Measurements from ENCODE around the gene RIMS4. TPM values are rescaled to one million over a fixed set of nuclear protein-coding genes. Genes with fewer than 3 reads are reported as not detected.

The RIMS4 gene
- total and polyA plus RNA-seq, 9 of the 15 experiments (the other 6 are each of a cell fraction or from before 2014, with no cell fraction given) = 0.04 TPM; not detected in 8

DNA sequence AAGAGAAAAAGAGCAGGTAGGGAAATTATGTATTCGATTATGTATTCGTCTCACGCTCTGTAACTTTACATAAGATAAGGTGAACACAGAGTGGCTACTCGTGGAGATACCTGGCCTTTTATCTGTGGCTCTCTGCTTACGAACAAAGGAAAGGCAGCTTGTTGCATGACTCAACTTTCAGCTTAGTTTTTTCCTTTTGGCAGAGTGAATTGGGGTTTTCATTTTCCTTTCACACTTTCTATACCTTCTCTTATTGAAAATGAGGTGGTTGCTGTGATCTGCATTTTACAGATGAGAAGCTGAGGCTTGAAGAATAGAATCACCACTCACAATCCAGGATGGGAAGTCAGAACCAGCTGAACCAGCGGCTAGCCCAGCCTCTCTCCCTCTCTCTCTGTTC, 78.0 kb downstream of the RIMS4 start:
- POLR2A ChIA-PET = interaction anchor here (0.6 to 1.2 kb wide), 3 partner anchors 29 to 55 kb away, joined by 3 to 4 read pairs (median 3); no protein-coding TSS in a partner anchor
- Histone ChIP-seq H3K79me2 (ENCODE audit: control insufficient read depth, insufficient read depth, low read length) (no peaks in the 10 kb centered on the region), H3K9ac (ENCODE audit: insufficient read depth in 1 of 2, low read depth in 2 of 2, low read length in 2 of 2) (no peak overlapping the region), H3K9me1 (ENCODE audit: control insufficient read depth, insufficient read depth, low read length) (no peaks in the 10 kb centered on the region), H3K4me2 (ENCODE audit: insufficient read depth, low read length) (no peak overlapping the region), H3K4me1 (replicated peaks in 1 of 2; ENCODE audit: control insufficient read depth in 2 of 2, insufficient read depth in 2 of 2, low read length in 2 of 2) (no peaks in the 10 kb centered on the region), H3K36me3 (ENCODE audit: control insufficient read depth, insufficient read depth, low read length) (no peaks in the 10 kb centered on the region), H3K9me3 (replicated peaks; ENCODE audit: control insufficient read depth, insufficient read depth, low read depth, low read length) (no peaks in the 10 kb centered on the region; the same call in 1 of the 2 replicates), H3K27ac (ENCODE audit: extremely low read depth, low read depth, low read length) (no peak overlapping the region), H2AFZ (ENCODE audit: low read depth, low read length) (no peak overlapping the region), H3K27me3 (ENCODE audit: control insufficient read depth in 2 of 2, insufficient read depth in 2 of 2, low read length in 2 of 2) (peaks cover 14 to 30% of the 10 kb centered on the region in 2 experiments; a peak in 4 of 5 replicates), H4K20me1 (replicated peaks; ENCODE audit: control insufficient read depth, insufficient read depth, low read length) (peaks cover 6% of the 10 kb centered on the region; the same call in 1 of the 2 replicates), H3K4me3 (no peak overlapping the region)
- in situ Hi-C loops (cut with MboI) (no loop called here), intact Hi-C loops (cut with micrococcal nuclease) (loop anchor here (5.0 kb wide), 2 partner anchors 135 to 515 kb away; no protein-coding TSS in a partner anchor)
- no peak for DNase-seq (ENCODE audit: extremely low read depth in 1 of 4, low spot score in 3 of 4)
- TF ChIP-seq HCFC1 (IDR thresholded peaks at IDR 0.05; ENCODE audit: low read depth, low read length) (no peak), MAFG (tag; conservative IDR thresholded peaks at IDR 0.05) (no peak), MEF2D (tag; conservative IDR thresholded peaks at IDR 0.05; ENCODE audit: low read depth) (no peak), TAL1 (IDR thresholded peaks at IDR 0.05) (no peak)
- TF ChIP-seq, protein P1, sequence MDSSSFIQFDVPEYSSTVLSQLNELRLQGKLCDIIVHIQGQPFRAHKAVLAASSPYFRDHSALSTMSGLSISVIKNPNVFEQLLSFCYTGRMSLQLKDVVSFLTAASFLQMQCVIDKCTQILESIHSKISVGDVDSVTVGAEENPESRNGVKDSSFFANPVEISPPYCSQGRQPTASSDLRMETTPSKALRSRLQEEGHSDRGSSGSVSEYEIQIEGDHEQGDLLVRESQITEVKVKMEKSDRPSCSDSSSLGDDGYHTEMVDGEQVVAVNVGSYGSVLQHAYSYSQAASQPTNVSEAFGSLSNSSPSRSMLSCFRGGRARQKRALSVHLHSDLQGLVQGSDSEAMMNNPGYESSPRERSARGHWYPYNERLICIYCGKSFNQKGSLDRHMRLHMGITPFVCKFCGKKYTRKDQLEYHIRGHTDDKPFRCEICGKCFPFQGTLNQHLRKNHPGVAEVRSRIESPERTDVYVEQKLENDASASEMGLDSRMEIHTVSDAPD (CRISPR knock-in tag; IDR thresholded peaks at IDR 0.05) = no peak
- no peak for ATAC-seq
- peak; percentile 37 for FAIRE-seq
- 8% methylated on average over 6 of the region's 6 CpGs for WGBS (ENCODE audit: insufficient coverage, low coverage, missing lambda C conversion rate)
- CTCF ChIA-PET (ENCODE audit: low intra/inter-chr PET ratio) = interaction anchor here (1.1 to 6.8 kb wide), 2 partner anchors 47 to 344 kb away, joined by 3 to 58 read pairs; no protein-coding TSS in a partner anchor
- BruUV-seq (replicated peaks) = no TSS peak
